GM06990 (cell line): Measurements from ENCODE around the gene ATG7.

Experiments
- DNase-seq: peaks from one replicate; pipeline ENCODE4 v3.0.0-alpha.2; 2011; ENCODE audit not compliant: insufficient read length; ENCODE audit errors: extremely low read depth
- H3K27me3 ChIP-seq: replicated peaks from 2 replicates; pipeline ENCODE4 v1.6.0; 2011; ENCODE audit warnings: low read length; ENCODE audit not compliant: control insufficient read depth, insufficient read depth
- H3K36me3 ChIP-seq: 2 replicates; pipeline ENCODE4 v1.5.1; 2011; ENCODE audit warnings: low read length; ENCODE audit not compliant: control insufficient read depth, insufficient read depth
- H3K4me3 ChIP-seq: replicated peaks from 2 replicates; pipeline ENCODE4 v1.5.1; 2011; ENCODE audit warnings: low read depth, mild to moderate bottlenecking, control low read depth, low read length
- TF ChIP-seq, protein P1 (sequence below): IDR thresholded peaks from 2 replicates; pipeline ENCODE4 v1.5.1; 2011; ENCODE audit warnings: low read length, control low read depth, mild to moderate bottlenecking, inconsistent platforms; ENCODE audit not compliant: insufficient read depth, poor library complexity, severe bottlenecking

The ATG7 gene

DNA sequence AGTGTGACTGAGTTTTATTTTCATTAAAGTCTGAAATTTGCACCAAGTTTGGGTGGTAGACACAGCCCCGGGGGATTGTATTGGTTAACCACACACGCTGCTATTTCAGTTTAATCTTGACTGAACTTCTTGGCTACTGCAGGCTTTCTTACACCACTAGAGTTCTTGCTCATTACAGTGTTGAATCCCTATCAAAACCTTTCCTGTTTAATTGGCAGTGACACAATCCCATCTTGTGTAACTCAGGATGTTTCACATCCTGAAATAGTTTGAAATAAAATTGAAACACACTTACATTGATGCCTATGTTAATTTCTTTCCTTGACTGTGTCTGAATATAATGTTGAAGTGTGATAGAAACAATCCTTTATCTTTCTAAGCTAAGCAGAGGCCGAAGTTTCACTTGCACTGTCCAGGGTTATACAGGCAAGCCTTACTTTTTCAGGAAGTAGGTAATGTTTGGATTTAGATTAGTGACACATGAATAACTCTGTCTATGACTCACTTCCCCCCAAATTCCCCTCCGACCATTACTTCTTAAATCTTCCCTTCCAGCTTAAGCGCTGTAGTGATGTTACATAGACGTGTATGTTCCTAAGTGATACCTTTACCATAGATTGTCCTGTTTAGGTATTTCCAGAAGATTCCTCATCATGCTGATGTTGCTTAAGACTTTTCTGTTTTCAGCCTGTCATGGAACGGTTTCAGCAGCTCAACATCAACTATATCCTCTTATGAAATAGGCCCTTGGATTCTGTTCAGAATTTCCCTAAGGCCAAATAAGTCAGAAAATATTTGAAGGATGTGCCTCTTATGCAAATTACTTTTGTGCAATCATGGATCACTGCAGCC is 16.8 kb downstream of the ATG7 start:
- H3K4me3 ChIP-seq, result peak overlapping the region; percentile 20; the same call in 1 of the 2 replicates
- TF ChIP-seq, protein P1, sequence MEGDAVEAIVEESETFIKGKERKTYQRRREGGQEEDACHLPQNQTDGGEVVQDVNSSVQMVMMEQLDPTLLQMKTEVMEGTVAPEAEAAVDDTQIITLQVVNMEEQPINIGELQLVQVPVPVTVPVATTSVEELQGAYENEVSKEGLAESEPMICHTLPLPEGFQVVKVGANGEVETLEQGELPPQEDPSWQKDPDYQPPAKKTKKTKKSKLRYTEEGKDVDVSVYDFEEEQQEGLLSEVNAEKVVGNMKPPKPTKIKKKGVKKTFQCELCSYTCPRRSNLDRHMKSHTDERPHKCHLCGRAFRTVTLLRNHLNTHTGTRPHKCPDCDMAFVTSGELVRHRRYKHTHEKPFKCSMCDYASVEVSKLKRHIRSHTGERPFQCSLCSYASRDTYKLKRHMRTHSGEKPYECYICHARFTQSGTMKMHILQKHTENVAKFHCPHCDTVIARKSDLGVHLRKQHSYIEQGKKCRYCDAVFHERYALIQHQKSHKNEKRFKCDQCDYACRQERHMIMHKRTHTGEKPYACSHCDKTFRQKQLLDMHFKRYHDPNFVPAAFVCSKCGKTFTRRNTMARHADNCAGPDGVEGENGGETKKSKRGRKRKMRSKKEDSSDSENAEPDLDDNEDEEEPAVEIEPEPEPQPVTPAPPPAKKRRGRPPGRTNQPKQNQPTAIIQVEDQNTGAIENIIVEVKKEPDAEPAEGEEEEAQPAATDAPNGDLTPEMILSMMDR, result no peak
- H3K36me3 ChIP-seq, result no peaks in the 10 kb centered on the region; the same call in none of the 2 replicates
- H3K27me3 ChIP-seq, result no peaks in the 10 kb centered on the region
- DNase-seq, result peak; percentile 67

DNA sequence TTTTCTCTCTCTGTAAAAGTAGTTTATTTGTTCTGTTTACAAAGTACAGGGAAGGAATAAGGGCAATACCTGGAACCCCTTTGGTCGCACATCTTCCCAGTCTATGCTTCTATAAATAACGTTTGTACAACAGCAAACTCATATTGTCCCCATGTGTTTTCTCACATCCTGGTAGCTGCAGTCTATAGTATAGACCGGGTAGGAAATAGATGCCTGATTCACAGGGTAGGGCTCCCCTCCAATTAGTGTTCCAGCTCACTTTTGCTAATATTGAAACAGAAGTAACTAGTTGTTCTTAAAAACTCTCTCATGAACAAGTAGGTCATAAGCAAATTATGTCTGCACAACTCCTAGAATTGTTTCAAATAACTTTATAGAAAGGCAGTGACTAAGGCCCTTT is 17.7 kb downstream of the ATG7 start:
- no peaks in the 10 kb centered on the region for H3K27me3 ChIP-seq
- peak; percentile 26 for DNase-seq
- no peaks in the 10 kb centered on the region; the same call in none of the 2 replicates for H3K36me3 ChIP-seq
- H3K4me3 ChIP-seq, result no peak overlapping the region; the same call in 1 of the 2 replicates
- TF ChIP-seq, protein P1, result no peak

DNA sequence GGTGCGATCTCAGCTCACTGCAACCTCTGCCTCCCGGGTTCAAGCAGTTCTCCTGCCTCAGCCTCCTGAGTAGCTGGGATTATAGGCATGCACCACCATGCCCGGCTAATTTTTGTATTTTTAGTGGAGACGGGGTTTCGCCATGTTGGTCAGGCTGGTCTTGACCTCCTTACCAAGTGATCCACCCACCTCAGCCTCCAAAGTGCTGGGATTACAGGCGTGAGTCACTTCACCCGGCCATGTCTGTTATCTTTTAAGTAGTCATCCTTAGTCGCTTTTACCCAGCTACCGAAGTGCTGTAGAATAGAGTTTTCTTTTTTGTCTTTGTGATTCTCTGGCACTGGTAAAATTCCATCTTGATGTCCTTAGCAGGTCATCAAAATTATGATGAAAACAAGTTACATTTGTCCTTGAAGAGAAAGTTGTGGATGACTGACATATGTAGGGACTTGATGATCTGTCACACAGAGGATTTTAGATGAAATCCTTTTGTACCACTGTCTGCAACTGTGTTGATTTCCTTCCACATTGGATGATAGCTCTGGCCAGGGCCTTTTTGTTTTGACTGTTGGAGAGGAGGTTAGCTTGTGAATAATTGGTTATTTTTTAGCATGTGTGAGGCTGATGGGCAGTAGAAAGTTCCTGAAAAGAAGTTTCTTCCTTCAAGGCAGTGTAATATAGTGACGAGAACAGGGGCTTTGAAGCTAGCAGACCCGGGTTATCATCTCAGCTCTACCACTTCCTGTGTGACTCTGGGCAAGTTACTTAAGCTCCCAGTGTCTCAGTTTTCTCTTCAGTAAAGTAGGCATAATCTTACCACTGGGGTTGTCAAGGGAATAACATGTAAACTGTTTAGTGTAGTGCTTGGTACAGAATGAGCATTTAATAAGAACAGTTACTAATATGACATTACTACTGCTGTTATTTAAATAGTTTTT is 18.8 kb downstream of the ATG7 start:
- Histone ChIP-seq H3K36me3 (no peaks in the 10 kb centered on the region; the same call in none of the 2 replicates), H3K4me3 (no peak overlapping the region), H3K27me3 (no peaks in the 10 kb centered on the region)
- DNase-seq, result peak; percentile 17
- TF ChIP-seq, protein P1, result no peak

DNA sequence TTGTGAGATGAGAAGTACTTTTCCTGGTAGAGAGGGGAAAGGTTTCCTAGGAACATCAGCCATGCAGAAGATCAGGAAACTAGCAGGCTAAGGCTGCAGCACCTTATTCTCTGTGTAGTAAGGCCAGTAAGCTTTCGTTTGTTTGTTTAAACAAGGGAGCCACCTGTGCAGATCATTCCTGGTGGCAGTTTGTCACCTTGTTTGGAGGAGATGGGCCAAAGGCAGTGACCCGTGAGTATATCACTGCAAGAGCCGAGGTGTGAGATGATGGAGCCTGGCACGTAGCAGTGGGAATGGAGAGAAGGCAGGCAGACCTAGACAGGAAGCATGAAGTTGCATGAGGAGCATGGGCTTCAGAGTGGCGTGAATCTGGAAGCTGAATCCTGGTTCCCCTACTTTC is 19.6 kb downstream of the ATG7 start:
- no peaks in the 10 kb centered on the region; the same call in none of the 2 replicates for H3K36me3 ChIP-seq
- TF ChIP-seq, protein P1, result no peak
- H3K4me3 ChIP-seq, result no peak overlapping the region
- no peak for DNase-seq
- no peaks in the 10 kb centered on the region for H3K27me3 ChIP-seq

DNA sequence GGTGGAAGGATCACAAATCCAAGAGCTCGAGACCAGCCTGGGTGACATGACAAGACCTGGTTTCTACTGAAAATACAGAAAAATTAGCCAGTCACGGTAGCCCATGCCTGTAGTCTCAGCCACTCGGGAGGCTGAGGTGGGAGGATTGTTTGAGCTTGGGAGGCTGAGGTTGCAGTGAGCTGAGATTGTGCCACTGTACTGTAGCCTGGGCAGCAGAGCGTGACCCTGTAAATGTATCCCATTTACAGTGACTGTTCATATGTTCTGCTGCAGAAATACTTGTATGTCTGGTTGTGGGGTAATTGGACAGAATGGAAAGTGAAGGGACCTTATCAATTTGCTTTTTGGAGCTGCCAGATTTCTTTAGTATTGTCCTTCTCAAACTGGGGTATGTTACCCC is 24.9 kb downstream of the ATG7 start:
- H3K4me3 ChIP-seq, result no peak overlapping the region
- H3K27me3 ChIP-seq, result no peaks in the 10 kb centered on the region
- no peaks in the 10 kb centered on the region; the same call in 1 of the 2 replicates for H3K36me3 ChIP-seq
- DNase-seq, result no peak
- TF ChIP-seq, protein P1, result no peak
